HG03108 (cell line): ENCODE results near the gene RPUSD2.
A peak's percentile ranks its signal among the peaks of the same experiment; 100 is the strongest.
"Not testable (repeated sequence)": the region's sequence is repeated elsewhere in the genome, so short reads cannot be mapped to it uniquely, and the experiment has no call there.

Source experiments
- ATAC-seq: cut with Tn5 transposase; IDR thresholded peaks from one replicate; pipeline ENCODE4 v1.9.1; 2021; ENCODE audit warnings: moderate library complexity; ENCODE audit not compliant: unreplicated experiment

RPUSD2 gene

DNA sequence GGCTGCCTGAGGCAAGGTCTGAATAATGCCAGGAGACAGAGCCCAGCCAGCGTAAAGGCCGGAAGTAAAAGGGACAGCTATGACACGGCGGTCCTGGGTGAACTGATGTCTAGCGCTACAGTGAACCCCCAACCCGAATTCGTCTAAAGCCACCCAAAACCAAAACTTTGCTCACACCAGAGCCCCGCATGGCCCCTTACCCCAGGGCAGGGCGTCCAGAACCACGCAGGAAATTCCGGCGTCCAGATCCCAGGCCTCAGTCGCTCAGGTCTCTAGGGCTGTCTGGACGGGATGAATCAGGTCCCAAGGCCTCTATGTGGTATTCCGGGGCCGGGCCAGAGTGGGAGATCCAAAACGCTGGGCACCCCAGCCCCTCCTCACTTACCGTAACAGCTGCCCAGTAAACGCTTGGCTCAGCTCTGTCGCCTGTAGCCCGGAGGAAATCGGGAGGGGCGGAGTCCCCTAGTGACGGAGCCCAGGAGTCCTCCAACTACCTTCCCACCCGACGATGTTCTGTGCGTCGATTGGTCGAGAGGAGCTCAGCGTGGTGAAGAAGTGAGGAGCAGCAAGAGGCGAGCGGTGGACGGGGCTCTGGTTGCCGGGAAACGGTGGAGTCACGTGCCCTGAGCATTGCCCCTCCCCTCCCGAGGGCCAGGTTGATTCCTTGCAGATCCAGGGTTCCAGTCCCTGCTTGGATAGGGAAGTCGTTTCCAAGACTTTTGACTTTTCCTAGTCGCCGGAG lies 4.3 kb upstream of the RPUSD2 start, which contains the start of gene CCDC32:
Gene CCDC32, minus strand, starts transcription at position 452 of the 742 bp plus-strand sequence. CDS start 2,027 bp downstream, outside the sequence.
- peak; percentile 96 for ATAC-seq

DNA sequence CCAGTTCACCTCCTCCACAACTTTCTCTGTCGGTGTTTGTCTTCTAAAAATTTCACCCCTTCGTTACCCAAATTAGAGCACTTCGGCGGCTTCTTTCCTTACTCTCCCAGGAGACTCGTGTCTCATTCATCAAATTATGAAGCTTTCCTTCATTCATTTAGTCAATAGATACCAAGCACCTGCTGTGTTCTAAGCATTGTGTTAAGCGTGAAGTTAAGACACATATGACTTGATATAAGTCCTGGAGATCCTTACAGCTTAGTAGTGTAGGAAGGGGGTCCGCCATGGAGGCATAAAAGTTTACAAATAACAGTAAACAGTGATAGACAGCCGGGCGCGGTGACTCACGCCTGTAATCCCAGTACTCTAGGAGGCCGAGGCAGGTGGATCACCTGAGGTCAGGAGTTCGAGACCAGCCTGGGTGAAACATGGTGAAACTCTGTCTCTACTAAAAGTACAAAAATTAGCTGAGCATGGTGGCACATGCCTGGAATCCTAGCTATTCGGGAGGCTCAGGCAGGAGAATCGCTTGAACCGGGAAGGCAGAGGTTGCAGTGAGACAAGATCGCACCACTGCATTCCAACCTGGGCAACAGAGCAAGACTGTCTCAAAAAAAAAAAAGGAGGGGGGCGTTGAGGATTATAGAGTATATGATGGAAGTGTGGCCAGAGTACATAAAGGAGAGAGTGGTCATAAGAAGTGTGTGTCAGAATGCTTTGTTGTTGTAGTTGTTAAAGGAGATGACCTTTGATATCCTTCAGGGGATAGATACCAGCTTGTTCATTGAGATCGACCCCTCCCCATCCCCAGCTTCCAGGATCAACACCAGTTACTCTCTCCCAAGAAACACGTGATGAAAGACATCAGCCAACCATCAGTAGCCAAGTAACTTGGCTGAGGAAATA lies 3.5 kb upstream of the RPUSD2 start:
- no peak for ATAC-seq

DNA sequence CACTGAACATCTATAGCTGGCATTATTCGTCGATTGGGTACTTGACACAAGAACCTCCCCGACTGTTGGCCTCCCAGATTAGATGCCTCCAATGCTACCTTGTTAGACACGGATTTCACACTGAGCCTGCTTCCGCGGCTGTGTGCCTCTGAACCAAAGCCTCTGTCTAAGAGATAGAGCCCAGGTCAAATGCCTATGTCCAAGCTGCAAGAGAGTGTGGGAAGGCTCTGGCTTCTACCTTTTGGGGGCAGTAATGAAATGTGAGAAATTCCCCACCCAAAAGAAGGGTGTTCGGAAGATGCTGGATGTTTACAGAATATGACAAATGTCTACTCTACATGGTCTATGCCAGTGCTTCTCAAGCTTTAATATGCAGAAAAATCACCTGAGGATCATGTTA lies 2.0 kb upstream of the RPUSD2 start:
- no peak for ATAC-seq

DNA sequence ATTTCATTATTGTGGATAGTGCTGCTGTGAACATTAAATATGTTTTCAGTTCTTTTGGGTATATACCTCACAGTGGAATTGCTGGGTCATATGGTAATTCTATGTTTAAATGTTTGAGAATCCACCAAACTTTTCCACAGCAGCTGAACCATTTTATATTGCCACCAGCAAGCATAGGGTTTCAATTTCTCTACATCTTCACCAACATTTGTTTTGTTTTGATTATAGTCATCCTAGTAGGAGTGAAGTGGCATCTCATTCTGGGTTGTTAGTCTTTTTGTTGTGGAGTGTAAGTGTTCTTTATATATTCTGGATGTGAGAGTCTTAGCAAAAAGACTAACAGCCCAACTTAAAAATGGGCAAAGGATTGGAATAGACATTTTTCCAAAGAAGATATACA lies 6.0 kb downstream of the RPUSD2 start:
- no peak for ATAC-seq

DNA sequence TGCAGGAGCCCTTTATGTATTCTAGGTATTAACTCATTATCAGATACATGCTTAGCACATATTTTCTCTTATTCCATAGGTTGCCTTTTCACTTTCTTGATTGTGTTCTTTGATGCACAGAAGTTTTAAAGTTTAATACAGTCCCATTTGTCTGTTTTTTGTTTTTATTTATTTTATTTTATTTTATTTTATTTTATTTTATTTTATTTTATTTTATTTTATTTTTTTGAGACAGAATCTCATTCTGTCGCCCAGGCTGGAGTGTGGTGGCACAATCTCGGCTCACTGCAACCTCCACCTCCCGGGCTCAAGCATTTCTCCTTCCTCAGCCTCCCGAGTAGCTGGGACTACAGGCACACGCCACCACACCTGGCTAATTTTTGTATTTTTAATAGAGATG lies 7.8 kb downstream of the RPUSD2 start:
- ATAC-seq = not testable (repeated sequence)

DNA sequence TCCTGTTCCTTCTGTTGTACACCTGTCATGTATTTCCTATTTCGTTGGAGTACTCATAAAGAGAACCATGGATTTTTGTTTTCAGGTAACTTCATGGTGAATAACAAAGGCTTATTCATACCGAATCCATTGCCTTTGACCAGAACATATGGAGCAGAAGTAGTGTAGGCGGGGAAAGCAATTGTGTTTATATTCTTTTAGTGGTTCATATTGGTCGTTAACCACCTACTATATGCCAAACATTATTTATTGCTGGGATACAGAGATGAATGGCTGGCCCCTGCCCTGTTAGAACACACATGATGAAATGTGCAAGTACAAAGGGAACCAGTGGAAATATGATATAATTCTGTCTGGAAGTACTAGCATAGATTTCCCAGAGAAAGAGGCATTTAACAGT lies 9.8 kb downstream of the RPUSD2 start:
- ATAC-seq = no peak

DNA sequence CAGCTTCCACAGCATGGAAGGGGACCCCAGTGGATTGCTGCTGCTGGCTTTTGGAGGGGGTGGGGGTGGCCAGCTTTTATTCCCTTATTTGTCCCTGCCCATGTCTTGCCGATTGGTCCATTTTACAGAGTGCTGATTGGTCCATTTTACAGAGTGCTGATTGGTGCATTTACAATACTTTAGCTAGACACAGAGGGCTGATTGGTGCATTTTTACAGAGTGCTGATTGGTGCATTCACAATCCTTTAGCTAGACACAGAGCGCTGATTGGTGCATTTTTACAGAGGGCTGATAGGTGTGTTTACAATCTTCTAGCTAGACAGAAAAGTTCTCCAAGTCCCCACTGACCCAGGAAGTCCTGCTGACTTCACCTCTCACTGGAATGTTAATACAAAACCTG lies 12.7 kb downstream of the RPUSD2 start:
- ATAC-seq = not testable (repeated sequence)

DNA sequence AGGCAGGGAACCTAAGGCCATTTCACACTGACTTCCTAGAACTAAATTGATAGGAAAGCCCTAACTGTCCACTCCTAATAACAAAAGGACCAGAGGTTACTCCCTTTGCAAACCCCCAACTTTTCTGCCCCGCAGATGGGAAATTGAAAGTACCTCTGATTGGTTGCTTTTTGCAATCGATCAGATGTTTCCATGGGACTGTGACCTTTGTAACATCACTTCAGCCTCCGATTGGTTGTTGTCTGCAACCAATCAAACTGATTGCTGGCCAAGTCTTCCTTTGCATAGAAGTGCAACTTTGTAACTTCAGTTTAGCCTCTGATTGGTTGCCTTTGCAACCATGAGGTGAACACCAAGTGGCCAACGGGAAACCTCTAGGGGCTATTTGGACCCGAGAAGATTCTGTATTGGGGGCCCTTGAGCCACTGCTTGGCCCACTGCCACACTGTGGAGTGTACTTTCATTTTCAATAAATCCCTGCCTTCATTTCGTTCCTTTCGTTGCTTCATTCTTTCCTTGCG lies 13.7 kb downstream of the RPUSD2 start:
- ATAC-seq = no peak

DNA sequence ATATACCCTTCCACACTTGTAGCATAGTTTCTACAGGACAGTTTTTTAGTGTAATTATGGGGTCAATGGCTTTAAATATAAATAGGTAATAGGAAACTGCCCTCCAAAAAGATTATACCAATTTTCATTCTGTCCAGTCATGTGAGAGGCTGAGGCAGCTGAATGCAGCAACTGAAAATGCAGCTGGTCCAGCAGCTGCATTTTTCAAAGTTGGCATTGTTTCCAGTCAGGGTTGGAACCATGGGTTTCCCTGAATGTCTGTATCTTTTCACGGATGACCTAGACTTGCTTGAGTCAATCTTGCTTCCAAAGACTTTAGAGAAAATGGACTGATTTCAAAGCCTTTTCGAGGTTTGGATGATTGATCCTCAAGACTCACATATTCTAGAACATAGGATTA lies 15.1 kb downstream of the RPUSD2 start:
- ATAC-seq = no peak

DNA sequence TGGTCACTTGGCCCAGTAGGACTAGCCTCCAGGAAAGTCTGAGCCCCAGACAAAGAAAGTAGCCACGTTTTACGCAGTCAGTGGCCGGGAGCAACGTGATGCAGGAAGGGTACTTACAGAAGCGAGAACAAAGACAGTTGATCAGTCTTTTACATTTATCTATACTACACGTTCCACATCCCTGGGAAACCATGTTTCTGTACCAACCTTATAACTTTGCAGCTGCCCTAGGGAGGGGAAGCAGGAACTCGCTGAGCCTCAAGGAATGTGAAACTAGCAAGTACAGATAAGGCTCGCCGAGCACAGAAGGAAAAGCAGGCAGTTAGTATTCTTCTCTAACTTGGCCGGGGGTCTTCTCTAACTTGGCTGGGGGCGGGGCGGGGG lies 21.6 kb downstream of the RPUSD2 start:
- no peak for ATAC-seq

DNA sequence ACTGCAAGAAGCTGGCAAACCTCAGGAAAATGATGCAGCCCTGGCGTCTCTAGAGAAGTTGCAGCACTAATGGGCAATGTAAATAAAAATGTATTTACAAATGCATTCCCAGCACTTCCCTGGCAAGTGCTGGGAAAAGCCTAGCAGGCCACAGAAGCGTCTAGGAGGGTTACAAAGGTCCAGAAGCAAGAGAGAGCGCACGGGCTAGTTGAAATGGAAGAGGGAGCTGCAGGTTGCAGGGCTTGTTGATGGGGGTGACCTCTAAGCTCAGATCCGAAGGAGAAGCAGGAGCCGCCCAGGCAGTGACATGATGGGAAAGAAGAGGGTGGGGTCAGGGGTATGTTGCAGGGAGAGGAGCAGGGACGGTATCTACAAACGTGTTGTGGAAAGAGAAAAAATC lies 22.3 kb downstream of the RPUSD2 start:
- ATAC-seq = no peak

DNA sequence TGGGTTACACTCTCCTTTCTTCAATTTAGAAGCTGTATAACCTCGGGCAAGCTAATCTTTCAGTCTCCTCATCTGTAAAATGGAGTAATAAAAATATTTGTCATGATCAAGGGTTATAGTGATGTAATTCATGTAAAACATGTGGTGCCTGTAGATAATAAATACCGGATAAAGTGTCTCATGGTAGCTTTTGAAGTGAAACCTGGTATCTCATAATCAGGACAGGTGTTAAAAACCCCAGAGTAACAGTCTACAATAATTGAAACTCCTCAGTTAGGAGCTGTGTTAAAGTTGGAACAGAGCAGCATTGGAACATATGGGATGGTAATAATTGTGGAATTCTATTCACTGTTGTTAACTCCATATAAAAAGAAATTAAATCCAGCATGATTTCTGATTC lies 24.1 kb downstream of the RPUSD2 start:
- no peak for ATAC-seq

DNA sequence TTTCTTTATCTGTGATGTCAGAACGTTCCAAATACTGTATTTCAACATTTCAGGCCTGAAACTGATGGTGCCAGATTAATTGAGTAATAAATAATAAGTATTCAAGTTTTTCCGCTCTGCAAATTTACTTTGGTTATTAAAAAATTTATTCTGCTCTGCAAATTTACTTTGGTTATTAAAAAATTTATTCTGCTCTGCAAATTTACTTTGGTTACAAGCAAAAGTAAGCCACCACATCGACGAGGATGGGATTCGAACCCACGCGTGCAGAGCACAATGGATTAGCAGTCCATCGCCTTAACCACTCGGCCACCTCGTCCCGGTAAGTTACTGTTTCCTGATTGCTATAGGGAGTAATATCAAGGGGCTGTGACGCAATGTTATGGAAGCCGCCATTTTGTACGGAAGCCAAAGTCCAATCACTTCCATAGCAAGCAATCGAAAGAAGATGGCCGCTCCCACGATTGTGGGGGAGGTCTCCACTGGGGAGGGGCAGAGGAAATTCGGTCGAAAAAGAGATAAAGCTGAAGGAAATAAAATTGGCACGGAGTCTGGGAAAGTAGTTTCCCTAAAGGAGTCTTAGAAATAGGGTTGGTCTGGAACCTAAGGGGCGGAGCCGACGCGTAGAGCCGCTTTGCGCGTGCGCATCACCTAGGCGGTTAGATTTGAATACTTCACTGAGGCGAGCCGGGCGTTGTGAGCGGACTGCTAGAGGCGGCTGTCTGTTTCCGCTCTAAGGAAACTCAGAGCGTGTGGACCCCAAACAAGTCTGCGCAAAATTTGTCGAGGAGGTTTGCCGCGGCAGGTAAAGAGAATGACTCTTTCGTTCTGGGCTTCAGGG lies 24.7 kb downstream of the RPUSD2 start, which contains the start of gene KNL1:
Gene KNL1, plus strand, starts transcription at position 662 of the 841 bp plus-strand sequence. CDS start 8,683 bp downstream, outside the sequence.
- peak; percentile 59 for ATAC-seq

DNA sequence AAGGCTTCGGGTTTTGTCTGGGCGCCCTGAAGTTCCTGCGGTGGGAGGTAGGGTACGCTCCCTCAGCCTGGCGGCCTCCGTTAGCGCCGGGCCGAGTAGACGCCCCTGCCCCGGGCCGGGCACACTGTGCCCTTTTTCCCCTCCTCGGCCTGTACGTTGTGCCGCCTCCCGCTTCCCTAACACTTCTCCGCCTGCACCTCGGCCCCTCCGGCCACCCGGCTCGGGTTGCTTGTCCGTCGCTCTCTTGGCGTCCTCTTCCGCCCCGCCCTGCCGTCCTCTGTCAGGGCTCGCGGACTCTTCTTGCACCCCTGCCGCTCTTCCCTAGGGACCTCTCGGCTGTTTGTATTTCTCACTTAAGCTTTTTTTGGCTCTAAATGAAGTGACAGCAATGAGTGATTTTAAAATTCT lies 25.3 kb downstream of the RPUSD2 start:
- ATAC-seq = peak; percentile 40

DNA sequence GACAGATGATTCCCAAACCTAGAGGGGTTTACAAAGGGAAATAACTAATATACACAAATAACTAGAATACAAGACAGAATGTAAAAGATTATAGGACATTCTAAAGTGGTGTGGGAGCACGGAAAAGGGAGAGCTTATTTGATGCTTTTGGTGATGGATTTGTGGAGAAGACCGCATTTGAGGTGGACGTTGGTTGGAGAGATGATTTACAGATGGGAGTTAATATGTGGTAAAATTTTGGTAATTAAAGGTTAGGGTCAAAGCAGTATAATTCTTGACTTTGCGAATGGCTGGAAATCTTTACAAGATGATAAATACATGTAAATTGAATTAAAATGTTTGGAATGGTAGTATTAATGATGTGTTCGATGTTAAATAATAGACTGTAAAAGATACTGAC lies 26.1 kb downstream of the RPUSD2 start:
- no peak for ATAC-seq

DNA sequence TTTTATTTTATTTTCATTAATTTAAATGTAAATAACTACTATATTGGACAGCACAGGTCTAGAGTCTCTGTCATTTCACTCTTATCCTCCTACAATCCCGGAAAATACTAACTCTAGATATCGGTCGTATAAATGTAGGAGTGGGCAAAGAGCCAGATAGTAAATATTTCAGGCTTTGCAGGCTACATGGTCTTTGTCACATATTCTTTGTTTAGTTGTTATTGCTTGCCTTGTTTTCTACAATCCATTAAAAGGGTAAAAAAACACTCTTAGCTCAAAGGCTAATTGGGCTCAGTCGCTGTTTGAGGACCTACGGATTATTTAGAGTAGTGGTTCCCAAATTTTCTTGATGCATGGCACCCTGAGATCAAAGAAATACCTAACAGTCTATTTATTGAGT lies 26.7 kb downstream of the RPUSD2 start:
- ATAC-seq = no peak

DNA sequence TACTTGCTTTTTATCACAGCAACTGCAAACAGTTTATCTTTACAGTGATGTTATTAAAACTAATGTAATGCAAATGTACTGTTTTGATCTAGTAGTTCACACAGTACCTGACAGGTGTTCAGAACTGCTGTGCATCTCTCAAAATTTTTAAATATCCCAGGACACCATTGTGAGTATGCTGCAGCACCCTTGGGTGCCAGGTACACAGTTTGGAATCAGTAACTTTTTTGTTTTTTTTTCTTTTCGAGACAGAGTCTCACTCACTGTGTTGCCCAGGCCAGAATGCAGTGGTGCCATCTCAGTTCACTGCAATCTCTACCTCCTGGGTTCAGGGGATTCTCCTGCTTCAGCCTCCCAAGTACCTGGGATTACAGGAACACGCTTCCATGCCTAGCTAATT lies 27.9 kb downstream of the RPUSD2 start:
- ATAC-seq = no peak

DNA sequence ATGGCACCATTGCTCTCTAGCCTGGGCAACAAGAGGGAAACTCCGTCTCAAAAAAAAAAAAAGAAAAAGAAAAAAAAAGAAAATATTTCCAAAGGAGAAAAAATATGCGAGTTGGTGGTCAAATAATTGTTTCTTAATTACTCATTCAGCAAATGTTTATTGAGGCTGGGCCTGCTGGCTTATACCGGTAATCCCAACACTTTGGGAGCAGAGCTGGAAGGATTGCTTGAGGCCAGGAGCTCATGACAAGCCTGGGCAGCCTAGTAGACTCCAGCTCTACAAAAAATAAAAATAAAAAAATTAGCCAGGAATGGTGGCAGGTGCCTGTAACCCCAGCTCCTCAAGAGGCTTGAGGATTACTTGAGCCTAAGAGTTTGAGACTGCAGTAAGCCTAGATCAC lies 29.0 kb downstream of the RPUSD2 start:
- no peak for ATAC-seq

DNA sequence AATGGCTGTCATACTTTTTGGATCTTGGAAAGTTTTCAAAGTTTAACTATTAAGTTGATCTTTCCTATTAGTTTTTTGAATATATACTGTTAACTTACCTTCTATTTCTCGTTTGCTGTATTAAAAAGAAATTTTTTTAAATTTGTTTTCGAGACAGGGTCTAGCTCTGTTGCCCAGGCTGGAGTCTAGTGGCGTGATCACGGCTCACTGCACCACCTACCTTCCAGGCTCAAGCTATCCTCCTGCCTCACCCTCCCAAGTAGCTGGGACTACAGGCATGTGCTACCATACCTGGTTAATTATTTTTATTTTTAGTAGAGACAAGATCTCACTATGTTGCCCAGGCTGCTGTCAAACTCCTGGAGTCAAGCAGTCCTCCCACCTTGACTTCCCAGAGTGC lies 29.6 kb downstream of the RPUSD2 start:
- ATAC-seq = no peak

DNA sequence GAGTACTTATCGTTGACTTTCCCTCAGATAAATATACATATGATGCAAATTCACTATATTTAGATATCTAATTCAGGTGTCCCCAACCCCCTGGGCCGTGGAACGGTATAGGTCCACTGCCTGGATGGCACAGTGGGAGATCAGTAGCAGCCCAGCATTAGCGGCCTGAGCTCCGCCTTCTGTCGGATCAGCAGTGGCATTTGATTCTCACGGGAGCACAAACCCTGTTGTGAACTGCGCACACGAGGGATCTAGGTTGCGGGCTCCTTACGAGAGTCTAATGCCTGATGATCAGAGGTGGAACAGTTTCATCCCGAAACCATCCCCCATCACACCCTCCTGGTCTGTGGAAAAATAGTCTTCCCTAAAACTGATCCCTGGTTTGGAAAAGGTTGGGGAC lies 31.9 kb downstream of the RPUSD2 start:
- ATAC-seq = no peak

DNA sequence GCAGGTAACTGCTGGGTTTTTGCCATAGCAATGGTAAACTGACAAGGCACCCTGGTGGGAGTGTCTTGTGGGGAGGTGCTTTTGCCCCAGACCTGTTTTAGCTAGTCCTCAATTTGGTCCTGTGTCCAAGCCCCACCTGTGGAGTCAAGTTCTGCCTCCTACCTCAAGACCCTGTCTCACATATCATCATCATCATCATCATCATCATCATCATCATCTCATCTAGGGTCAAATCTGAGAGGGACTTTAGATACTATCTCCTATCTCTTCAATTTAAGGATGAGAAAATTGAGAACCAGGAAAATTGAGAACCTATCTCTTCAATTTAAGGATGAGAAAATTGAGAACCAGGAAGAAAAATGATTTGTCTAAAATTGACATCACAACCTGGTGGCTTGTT lies 34.8 kb downstream of the RPUSD2 start:
- ATAC-seq = no peak
